Stimulated activated CD4-positive, alpha-beta T cell treated with anti-CD3 and anti-CD28 coated beads, TNF-alpha, amount 100 ng/mL, for 48 hours (primary cell): Measurements from ENCODE around the gene POLD2.

Experiments
- DNase-seq, 3 donors: peaks; one replicate each; pipeline ENCODE4 v3.0.0-alpha.2; 2020; ENCODE audit warnings: low read depth in 3 of 3

Gene POLD2

DNA sequence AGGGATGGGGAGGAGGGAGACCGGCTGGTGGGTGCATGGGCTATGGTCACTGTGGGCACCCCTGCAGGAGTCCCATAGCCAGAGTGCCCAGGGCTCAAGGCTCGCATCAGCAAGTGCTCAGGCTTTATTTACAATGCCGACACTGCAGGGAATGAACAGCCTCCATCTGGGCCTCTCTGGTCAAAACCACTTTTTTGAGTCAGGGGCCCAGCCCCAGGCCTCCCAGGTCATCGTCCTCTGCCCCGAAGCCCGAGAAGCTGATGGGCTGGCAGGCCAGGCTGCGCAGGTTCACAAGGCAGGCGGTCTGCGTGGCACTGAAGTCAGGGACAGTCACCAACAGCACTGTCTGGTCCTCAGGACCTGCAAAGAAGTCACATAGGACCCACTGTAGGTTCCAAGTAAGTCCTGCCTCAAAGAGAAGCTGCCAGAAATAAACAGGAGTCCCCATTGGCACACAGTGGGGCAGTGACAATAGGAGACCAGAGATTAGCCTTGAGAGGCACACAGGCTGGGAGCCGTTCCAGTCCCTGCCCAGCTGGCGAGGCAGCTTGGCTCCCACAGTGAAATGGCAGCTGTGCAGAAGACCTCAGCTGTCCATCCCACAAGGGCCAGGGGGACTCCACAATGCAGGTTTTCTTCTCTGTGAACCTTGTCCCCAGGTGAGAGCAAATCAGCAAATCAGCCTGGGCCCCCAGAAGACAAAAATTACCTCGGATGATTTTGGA lies 8.6 kb downstream of the POLD2 start:
- DNase-seq: no peak

DNA sequence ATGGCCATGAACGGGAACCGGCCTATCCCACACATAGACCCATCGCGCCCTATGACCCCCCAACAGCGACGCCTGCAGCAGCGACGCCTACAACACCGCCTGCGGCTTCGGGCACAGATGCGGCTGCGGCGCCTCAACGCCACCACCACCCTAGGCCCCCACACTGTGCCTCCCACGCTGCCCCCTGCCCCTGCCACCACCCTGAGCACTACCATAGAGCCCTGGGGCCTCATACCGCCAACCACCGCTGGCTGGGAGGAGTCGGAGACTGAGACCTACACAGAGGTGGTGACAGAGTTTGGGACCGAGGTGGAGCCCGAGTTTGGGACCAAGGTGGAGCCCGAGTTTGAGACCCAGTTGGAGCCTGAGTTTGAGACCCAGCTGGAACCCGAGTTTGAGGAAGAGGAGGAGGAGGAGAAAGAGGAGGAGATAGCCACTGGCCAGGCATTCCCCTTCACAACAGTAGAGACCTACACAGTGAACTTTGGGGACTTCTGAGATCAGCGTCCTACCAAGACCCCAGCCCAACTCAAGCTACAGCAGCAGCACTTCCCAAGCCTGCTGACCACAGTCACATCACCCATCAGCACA lies 9.5 kb downstream of the POLD2 start:
- no peak for DNase-seq

DNA sequence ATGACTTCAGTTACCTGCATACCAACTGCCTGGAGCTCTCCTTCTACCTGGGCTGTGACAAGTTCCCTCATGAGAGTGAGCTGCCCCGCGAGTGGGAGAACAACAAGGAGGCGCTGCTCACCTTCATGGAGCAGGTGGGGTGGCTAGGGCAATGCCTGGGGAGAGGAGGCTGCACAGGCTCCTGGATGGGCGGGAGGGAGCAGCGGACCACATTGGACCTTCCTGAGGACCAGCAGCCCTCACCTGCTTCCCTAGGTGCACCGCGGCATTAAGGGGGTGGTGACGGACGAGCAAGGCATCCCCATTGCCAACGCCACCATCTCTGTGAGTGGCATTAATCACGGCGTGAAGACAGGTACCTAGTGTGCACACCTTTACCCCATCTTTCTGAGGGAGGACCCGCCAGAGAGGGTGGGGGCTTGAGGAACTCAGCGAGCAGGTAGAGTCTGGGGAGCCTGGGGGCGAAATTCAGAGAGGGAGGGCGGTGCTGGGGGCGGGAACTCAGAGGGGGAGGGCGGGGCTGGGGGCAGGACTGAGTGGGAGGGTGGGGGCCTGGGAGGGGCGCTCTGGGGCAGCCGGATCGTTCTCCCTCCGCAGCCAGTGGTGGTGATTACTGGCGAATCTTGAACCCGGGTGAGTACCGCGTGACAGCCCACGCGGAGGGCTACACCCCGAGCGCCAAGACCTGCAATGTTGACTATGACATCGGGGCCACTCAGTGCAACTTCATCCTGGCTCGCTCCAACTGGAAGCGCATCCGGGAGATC lies 10.2 kb downstream of the POLD2 start:
- DNase-seq: no peak

DNA sequence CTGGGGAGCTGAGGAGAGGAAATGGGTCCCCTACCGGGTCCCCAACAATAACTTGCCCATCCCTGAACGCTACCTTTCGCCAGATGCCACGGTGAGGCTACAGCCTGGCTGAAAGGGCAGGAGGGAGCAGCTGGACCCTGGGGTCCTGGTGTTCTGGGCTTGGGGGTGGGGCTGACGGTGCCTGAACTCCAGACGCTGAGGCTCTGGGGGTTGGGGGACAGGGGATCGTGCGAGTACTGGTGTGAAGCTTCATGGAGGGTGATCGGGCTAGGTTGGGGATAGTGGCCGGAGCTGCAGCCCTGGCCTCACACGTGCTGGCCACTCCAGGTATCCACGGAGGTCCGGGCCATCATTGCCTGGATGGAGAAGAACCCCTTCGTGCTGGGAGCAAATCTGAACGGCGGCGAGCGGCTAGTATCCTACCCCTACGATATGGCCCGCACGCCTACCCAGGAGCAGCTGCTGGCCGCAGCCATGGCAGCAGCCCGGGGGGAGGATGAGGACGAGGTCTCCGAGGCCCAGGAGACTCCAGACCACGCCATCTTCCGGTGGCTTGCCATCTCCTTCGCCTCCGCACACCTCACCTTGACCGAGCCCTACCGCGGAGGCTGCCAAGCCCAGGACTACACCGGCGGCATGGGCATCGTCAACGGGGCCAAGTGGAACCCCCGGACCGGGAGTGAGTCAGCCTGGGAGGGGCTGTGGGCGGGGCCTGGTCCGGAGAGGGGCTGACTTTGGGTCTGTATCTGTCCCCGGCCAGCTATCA lies 10.9 kb downstream of the POLD2 start:
- DNase-seq: no peak

DNA sequence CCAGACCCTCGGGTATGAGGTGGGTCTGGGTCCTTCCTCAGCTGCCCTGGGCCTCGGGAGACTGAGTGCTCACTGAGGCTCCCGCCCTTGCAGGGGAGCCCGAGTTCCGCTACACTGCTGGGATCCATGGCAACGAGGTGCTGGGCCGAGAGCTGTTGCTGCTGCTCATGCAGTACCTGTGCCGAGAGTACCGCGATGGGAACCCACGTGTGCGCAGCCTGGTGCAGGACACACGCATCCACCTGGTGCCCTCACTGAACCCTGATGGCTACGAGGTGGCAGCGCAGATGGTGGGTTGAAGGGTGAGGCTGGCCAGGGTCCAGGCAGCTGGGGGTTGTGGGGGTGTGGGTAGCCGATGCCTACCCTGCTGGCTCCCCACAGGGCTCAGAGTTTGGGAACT lies 11.6 kb downstream of the POLD2 start:
- no peak for DNase-seq

DNA sequence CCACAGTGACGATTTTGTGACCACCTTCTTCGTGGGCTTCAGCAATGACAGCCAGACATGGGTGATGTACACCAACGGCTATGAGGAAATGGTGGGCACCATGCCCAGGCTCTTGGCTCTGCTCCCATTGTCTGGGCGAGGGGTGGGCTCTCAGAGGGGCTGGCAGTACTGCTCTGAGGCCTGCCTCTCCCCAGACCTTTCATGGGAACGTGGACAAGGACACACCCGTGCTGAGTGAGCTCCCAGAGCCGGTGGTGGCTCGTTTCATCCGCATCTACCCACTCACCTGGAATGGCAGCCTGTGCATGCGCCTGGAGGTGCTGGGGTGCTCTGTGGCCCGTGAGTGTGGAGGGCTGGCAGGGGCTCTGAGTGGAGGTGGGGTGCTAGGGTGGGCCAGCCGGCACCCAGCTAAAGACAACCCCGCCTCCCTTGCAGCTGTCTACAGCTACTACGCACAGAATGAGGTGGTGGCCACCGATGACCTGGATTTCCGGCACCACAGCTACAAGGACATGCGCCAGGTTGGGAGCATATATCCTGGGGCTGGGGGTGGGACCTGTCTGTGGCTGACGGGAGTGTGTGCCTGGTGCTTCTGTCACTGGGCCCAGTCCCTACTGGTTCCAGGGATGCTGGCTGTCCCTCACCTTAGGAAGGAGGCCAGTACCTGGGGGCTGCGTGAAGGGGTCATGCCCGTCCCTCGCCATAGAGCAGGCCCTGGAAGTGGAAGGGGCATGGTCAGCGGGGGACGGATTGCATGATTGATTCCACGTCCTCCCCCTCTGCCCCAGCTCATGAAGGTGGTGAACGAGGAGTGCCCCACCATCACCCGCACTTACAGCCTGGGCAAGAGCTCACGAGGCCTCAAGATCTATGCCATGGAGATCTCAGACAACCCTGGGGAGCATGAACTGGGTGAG lies 12.4 kb downstream of the POLD2 start:
- no peak for DNase-seq

DNA sequence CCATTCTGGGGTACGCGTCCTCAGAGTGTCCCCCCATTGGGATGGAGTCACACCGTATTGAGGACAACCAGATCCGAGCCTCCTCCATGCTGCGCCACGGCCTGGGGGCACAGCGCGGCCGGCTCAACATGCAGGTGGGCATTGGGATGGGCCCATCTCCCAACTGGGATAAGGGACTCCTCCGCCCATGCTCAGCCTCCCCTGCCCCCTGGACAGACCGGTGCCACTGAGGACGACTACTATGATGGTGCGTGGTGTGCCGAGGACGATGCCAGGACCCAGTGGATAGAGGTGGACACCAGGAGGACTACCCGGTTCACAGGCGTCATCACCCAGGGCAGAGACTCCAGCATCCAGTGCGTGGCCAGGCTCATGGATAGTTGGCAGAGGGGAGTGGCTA lies 13.4 kb downstream of the POLD2 start:
- DNase-seq: no peak

DNA sequence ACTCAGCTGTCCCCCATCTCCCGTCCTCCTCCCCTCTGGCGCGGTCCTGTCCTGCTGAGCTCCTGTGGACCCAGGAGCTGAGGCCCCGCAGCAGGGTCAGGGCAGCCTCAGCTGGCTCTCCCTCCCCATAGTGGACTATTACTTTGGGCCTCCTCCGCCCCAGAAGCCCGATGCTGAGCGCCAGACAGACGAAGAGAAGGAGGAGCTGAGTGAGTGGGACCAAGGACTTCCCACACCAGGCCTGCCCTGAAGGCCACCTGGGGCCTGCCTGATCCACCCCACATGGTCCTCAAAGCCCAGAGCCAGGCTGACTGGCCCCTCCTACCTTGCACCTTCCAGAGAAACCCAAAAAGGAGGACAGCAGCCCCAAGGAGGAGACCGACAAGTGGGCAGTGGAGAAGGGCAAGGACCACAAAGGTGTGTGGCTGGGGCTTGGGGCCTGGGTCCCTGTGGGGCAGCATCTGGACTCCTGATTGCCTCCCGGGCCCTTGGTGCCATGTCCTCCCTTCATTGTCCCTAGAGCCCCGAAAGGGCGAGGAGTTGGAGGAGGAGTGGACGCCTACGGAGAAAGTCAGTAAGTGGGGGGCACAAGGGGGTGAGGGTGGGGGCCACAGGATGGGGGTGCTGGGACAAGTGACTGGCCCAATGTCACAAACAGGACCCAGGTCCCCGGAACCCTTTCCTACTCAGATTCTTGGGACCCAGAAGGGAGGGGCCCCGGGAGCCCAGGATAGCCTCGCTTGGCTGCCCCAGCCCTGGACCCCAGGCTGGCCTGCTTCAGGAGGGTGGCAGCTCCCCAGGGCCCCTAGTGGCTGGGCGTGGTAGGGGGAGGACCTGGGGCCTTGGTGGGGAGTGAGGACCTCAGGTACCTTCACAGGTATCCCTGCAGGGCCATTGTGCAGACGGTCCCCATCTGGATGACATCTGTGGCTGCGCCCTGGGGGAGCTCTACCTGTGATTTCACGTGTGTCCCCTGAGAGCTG lies 14.3 kb downstream of the POLD2 start:
- no peak for DNase-seq

DNA sequence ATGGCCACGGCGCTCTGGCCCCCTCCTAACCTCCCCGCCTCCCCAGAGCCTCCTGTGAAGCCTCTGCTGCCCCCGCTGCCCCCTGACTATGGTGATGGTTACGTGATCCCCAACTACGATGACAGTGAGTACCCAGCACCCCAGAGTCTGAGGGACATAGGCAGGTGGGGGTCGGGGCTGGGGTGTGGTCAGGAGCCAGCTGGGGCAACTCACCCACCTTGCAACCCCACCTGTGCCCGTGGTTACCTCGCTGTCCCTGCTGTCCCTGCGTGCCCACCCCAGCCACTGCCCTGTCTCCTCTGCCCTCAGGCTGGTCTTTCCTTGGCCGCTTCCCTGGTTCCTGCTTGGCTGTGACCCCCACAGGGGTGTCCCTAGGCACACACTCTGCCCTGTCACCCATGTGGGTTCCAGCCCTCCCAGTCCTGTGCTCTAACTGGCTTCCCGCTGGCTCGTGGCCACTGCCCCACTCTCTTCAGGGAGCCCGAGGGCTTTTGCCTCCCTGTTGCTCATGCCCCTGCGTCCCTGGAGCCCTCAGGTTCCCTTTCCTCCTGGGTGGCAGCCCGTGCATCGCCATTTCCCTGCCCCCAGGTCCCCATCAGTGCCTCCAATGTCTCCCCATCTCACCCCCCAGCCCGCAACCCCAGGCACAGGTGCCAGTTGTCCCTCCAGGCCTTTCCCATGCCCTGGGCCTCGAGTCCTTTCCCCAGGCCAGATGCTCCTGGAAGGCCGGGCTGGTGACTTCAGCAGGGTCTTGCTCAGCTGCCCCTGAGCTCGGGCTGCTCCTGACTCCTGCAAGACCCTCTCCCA lies 15.2 kb downstream of the POLD2 start:
- no peak for DNase-seq

DNA sequence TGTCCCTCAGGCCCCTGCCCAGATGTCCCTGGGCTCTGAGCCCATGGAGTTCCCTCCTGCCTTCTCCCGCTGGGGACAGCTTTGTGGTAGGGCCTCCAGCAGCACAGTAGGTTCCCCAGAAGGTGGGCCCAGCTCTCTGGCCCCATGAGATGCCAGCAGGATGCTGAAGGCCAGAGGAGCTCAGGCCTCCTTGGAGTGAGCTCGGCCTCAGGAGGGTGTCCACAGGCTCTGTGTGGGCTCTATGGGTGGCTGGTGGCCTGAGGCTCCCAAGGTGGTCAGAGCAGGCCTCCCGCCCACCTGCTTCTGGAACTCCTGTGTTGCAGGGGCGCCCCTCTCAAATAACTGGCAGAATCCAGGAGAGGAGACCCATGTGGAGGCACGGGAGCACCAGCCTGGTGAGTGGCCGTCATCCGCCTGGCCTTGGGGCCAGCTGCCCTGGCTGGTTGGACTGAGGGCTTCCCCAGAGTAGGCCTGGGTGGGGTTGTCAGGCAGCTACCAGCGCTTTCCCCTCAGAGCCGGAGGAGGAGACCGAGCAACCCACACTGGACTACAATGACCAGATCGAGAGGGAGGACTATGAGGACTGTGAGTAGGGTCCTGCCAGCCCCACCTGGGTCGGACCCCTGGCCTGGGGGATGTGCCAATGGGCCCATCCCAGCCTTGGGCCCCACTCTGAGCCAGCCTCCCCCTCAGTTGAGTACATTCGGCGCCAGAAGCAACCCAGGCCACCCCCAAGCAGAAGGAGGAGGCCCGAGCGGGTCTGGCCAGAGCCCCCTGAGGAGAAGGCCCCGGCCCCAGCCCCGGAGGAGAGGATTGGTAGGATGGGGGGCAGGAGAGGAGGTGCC lies 16.0 kb downstream of the POLD2 start:
- DNase-seq: no peak

DNA sequence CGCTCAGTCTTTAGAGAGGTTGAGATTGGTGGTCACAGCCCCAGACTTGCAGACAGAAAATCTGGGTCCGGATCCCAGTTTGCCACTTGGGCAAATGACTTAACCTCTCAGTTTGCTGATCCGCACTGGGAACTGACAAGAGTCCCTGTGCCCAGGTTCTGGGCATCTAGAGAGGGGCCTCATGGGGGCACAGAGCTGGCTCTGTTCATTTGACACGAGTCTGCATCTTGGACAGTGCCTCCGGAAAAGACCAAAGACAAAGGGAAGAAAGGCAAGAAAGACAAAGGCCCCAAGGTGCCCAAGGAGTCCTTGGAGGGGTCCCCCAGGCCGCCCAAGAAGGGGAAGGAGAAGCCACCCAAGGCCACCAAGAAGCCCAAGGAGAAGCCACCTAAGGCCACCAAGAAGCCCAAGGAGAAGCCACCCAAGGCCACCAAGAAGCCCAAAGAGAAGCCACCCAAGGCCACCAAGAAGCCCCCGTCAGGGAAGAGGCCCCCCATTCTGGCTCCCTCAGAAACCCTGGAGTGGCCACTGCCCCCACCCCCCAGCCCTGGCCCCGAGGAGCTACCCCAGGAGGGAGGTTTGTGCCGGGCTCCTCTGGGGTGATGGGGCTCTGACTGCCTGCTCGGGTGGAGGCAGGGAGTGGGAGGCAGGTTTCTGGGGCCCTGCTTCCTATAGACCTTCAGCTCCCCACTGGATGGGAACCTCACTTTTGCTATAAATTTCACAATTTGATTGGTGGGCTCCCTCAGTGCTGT lies 16.9 kb downstream of the POLD2 start:
- no peak for DNase-seq

DNA sequence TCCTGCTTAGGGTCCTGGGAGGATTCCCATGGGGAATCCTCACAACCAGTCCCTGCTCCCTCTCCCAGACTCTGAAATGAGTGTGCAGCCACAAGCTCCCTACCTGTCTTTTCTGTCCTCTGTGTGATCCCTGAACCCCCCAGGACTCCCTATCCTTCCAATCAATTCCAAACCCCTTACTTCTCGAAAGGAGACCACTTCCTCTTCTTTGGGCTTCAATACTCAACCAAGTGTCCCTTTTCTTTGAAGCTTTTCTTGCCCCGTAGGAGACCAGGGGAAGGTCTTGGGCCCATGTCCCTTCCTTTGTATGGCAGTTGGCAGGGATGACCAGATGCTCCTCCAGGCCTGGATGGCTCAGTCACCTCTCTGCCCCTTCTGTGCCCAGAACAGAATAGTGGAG lies 17.5 kb downstream of the POLD2 start:
- DNase-seq: no peak

DNA sequence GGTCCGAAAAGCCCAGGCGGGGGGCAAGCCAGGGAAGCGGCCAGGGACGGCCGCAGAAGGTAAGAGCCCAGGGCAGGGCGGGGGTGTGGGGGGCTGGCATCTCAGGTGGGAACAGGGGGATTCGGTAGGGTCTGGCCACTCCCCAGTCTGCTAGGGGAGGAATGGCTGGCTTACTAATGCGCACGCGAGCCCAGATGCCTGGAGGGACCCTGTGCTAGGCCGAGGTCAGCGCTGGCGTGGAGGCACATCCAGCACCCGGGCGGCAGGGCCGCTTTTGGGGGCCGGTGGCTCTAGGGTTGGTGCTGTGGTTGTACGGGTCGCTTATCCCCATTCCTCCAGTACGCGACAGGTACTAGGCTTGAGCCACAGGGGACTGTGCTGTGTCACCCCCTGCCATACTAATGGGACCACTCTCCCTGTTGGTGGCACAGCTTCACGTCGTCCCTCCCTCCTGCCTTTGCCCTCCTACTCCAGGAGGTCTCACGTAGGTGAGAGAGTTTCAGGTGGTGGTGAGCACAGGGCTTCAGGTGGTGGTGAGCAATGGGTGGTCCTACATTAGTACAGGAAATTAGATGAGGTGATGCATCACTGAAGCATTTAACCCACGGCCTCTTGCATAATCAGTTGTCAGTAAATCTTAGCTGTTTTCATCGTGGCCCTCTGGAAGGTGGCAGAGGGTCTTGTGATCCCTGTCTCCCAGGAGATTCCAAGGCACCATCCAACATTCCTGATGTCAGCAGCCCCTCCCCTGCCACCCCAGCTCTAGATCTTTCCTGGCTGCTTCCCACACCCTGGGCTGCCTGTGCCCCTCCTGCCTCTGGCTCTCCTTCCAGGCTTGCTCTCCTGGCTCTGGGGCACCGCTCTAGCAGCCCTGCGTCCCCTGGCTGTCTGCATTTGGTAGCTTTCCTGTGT lies 18.2 kb downstream of the POLD2 start:
- no peak for DNase-seq

DNA sequence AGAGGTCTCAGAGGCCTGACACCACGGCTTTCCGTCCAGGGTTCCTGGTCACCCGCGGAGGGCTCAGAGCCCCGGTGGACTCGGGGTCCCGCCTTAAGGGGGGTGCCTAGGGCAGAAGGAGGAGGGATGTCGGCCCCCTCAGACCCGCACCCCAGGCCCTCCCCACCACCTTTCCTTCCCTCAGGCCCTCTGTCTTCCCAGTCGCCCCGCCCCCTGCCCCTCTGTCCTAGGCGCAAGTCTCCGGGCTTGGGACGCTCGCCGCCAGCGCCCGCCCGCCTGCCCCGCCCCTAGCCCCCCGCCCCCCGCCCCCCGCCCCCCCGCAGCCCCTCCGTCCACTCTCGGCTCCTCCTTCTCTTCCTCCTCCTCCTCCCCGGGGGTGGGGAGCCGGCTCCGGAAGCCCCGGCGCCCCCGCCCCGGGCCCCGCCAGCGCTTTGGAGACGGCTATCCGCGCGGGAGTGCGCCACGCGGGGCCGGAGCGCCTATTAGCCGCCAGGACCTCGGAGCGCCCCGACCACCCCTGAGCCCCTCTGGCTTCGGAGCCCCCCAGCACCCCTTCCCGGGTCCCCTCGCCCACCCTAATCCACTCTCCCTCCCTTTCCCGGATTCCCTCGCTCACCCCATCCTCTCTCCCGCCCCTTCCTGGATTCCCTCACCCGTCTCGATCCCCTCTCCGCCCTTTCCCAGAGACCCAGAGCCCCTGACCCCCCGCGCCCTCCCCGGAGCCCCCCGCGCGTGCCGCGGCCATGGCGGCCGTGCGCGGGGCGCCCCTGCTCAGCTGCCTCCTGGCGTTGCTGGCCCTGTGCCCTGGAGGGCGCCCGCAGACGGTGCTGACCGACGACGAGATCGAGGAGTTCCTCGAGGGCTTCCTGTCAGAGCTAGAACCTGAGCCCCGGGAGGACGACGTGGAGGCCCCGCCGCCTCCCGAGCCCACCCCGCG lies 19.2 kb downstream of the POLD2 start, which contains the start of gene AEBP1:
TSS of gene AEBP1 (plus strand) at position 423 of the 937 bp plus-strand sequence. CDS start at position 744, 321 bp downstream.
- DNase-seq: no peak

DNA sequence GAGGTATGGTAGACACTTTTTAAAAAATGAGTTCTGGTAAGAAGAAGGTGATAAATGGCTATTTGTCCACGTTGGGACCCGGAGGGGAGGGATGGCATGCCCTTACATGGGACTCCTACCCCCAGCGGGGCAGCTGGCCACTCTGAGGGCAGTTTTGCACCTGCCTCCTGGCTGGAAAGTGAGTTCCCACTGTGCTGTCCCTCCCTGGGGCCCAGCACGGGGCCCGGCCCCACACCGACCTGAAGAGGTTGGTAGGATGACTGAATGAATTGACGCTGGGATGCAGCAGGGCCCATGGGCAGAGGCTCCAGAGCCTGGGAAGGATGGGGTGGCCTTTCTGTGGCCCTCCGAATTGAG lies 19.8 kb downstream of the POLD2 start:
- DNase-seq: no peak
